BLaER1 treated with 17β-estradiol and CSF1 and Interleukin-3, amounts not matched to agents 10 nM and 100 nM (cell line): ENCODE data around the gene GPR137C.

Experiments
- H3K27ac ChIP-seq, 11 experiments: shearing (Covaris generic); formaldehyde crosslinking; 2 replicates each; pipeline ENCODE4 v1.8.1; 2022
- H3K27me3 ChIP-seq, 11 experiments: shearing (Covaris generic); formaldehyde crosslinking; 2 replicates each; pipeline ENCODE4 v1.8.1; 2022
- H3K36me3 ChIP-seq, 11 experiments: shearing (Covaris generic); formaldehyde crosslinking; 2 replicates each; pipeline ENCODE4 v1.8.1; 2022
- H3K4me1 ChIP-seq, 10 experiments: shearing (Covaris generic); formaldehyde crosslinking; 2 replicates each; pipeline ENCODE4 v1.8.1; 2022
- H3K4me2 ChIP-seq, 11 experiments: shearing (Covaris generic); formaldehyde crosslinking; 2 replicates each; pipeline ENCODE4 v1.8.1; 2022
- H3K4me3 ChIP-seq, 10 experiments: shearing (Covaris generic); formaldehyde crosslinking; 2 replicates each; pipeline ENCODE4 v1.8.1; 2022
- H3K9ac ChIP-seq, 11 experiments: shearing (Covaris generic); formaldehyde crosslinking; 2 replicates each; pipeline ENCODE4 v1.8.1; 2022
- H3K9me3 ChIP-seq, 11 experiments: shearing (Covaris generic); formaldehyde crosslinking; replicated peaks in 1 of 11; 2 replicates each; pipeline ENCODE4 v1.8.1; 2022
- H4K20me1 ChIP-seq, 11 experiments: shearing (Covaris generic); formaldehyde crosslinking; 2 replicates each; pipeline ENCODE4 v1.8.1; 2022
- Cebpa-rat ChIP-seq, 11 experiments: shearing (Covaris generic); IDR thresholded peaks; 2 replicates each; pipeline ENCODE4 v1.8.1; 2022

Gene GPR137C

DNA sequence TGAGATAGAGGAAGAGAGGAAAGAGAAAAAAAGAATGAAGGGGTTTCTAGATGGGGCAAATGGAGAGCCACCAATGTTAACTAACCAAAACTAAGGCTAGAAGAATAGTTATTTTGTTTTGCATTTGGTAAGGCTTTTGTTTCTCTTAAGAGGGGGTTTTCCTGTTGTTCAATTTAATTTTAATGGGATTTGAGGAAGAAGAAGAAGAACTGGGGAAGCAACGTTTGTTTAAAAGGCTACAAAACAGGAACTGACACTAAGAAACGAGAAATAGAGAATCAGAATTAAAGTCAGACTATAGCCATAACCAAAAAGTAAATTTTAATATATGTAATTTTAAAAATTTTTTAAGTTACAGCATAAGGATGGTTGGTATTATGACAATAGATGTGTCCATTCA lies 14.0 kb upstream of the GPR137C start:
- no peaks in the 10 kb centered on the region for H3K9me3 ChIP-seq
- H3K36me3 ChIP-seq = peaks cover 25 to 85% (median 55%) of the 10 kb centered on the region in 11 experiments
- H3K4me1 ChIP-seq = peaks cover 0 to 24% (median 0%) of the 10 kb centered on the region in 10 experiments; a peak in 6 of 20 replicates
- H3K9ac ChIP-seq = no peak overlapping the region
- no peak overlapping the region for H3K27ac ChIP-seq
- no peaks in the 10 kb centered on the region for H4K20me1 ChIP-seq
- peak overlapping the region in 3 of 11 experiments; percentile 2 to 72 (median 57); a peak in 6 of 22 replicates for H3K4me2 ChIP-seq
- H3K4me3 ChIP-seq = no peak overlapping the region
- no peaks in the 10 kb centered on the region for H3K27me3 ChIP-seq
- no peak for TF ChIP-seq Cebpa-rat (IDR thresholded peaks at IDR 0.05)

DNA sequence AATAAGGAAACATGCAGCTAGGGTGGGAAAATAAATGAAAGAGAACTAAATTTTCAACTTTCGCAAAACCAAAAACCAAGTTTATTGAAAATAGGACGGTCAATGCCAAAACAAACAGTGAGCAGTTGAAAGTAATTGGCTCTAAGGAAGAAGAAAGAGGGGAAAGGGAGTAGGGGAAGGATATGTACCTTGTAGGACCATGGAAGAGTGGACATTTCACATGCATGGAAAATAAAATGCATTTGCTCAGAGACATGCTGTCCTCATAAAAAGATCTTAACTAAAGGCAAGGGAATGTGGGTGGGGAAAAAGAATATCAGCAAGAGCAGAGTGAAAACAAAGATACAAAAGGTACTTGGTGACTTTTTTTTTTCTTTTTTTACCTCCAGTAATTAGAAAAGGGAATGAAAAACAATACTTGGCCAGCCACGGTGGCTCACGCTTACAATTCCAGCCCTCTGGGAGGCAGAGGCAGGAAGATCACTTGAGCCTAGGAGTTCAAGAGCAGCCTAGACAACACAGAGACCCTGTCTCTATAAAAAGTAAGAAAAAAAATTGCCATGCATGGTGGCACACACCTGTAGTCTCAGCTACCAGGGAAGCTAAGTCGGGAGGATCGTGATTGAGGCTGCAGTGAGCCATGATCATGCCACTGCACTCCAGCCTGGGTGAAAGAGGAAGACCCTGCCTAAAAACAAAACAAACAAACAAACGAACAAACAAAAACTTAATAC lies 6.9 kb upstream of the GPR137C start:
- Histone ChIP-seq H4K20me1 (peaks cover 0 to 5% (median 0%) of the 10 kb centered on the region in 11 experiments; a peak in 2 of 22 replicates), H3K36me3 (peaks cover 0 to 32% (median 10%) of the 10 kb centered on the region in 11 experiments; a peak in 12 of 22 replicates), H3K27me3 (no peaks in the 10 kb centered on the region), H3K4me1 (peaks cover 8 to 24% (median 18%) of the 10 kb centered on the region in 10 experiments), H3K9me3 (no peaks in the 10 kb centered on the region), H3K9ac (no peak overlapping the region), H3K4me2 (peak overlapping the region in 9 of 11 experiments; percentile 7 to 41 (median 14); a peak in 11 of 22 replicates), H3K4me3 (no peak overlapping the region), H3K27ac (no peak overlapping the region)
- TF ChIP-seq Cebpa-rat (IDR thresholded peaks at IDR 0.05) = no peak

DNA sequence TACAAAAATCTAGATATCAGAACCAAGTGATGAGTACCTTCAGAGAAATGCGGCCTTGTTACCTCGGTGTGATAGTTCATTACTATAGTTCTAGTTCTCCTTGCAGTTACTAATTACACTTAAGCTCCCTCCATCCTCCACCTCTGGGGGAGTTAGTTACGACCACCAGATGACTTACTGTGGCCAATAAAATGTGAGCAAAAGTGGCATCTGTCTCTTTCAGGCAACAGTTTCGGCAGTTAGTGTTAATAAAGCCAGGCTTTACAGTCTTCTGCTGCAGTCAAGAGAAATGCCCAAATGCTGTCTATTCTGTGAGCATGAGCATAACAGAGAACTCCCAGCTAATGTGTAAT lies 6.3 kb upstream of the GPR137C start:
- TF ChIP-seq Cebpa-rat (IDR thresholded peaks at IDR 0.05) = no peak
- Histone ChIP-seq H3K4me1 (peaks cover 13 to 30% (median 24%) of the 10 kb centered on the region in 10 experiments), H3K9me3 (no peaks in the 10 kb centered on the region), H3K36me3 (peaks cover 0 to 27% (median 7%) of the 10 kb centered on the region in 11 experiments; a peak in 11 of 22 replicates), H3K4me3 (no peak overlapping the region), H4K20me1 (peaks cover 0 to 7% (median 0%) of the 10 kb centered on the region in 11 experiments; a peak in 3 of 22 replicates), H3K27ac (no peak overlapping the region), H3K27me3 (no peaks in the 10 kb centered on the region), H3K4me2 (peak overlapping the region in 7 of 11 experiments; percentile 12 to 41 (median 20); a peak in 10 of 22 replicates), H3K9ac (no peak overlapping the region; a peak in 1 of 22 replicates)

DNA sequence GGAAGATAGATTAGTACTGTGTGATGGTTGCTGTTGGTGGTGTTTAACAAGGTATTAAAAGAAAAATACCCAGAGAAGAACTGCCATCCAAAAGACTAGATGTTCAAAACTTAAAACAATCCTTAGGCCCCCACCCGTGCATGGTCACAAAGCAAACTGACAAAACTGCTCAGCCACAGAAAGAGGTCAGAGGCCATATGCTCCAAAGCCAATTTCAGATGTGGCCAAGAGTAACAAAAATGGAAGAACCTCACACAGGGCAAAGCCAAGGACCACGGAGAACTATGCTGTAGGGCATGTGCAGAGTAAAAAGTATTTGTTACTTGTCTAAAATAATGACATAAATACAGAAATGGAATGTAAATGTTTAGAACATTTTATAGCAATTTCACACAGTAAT lies 5.6 kb upstream of the GPR137C start:
- Histone ChIP-seq H3K9me3 (no peaks in the 10 kb centered on the region), H3K4me1 (peaks cover 16 to 31% (median 26%) of the 10 kb centered on the region in 10 experiments), H3K4me2 (no peak overlapping the region), H3K9ac (no peak overlapping the region), H4K20me1 (peaks cover 0 to 7% (median 0%) of the 10 kb centered on the region in 11 experiments; a peak in 3 of 22 replicates), H3K36me3 (peaks cover 0 to 20% (median 7%) of the 10 kb centered on the region in 11 experiments; a peak in 8 of 22 replicates), H3K4me3 (no peak overlapping the region), H3K27ac (no peak overlapping the region), H3K27me3 (no peaks in the 10 kb centered on the region)
- no peak for TF ChIP-seq Cebpa-rat (IDR thresholded peaks at IDR 0.05)

DNA sequence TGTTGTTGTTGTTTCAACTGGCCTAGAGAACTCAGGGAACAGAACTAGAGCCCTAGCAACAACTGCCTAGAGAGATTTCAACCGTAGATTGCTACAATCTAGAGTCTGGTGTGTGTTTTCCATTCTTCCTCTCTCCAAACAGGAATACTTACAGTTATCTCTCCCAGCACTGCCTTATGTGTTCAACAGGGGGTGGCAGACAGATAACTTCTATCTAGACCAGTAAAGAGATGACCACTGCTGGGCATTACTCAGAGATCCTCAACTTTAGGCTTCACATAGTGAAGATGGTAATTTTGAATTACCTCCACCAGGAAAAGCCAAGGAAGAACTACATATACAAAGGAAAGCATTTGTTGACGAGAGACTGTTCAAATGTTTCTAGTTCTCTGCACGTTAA lies 5.1 kb upstream of the GPR137C start:
- H3K9ac ChIP-seq = no peak overlapping the region
- H3K4me2 ChIP-seq = no peak overlapping the region

DNA sequence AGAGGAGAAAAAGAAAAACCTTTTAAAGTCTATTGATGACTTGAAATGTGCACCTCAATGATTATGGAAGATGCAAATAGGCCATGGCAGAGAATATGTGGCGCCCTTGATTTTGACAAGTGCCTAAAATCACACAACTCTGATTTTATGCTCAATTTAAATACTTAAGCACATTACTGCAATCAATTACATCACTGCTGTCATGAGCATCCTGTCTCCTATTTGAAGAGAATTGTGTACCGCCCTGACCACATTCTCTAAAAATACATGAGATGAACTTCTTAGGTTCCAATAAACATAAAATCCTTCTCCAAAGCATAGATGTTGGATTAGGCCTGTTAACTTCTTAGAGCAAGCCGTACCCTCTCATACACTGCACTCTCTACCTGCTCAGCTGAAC lies 2.0 kb upstream of the GPR137C start:
- no peak for TF ChIP-seq Cebpa-rat (IDR thresholded peaks at IDR 0.05)
- H3K9ac ChIP-seq = peak overlapping the region in 9 of 11 experiments; percentile 80 to 85 (median 83); a peak in 16 of 22 replicates
- H3K4me2 ChIP-seq = peak overlapping the region; percentile 72 to 98 (median 88)
- peaks cover 0 to 7% (median 0%) of the 10 kb centered on the region in 11 experiments; a peak in 3 of 22 replicates for H4K20me1 ChIP-seq
- H3K9me3 ChIP-seq = no peaks in the 10 kb centered on the region
- H3K4me1 ChIP-seq = peaks cover 27 to 41% (median 36%) of the 10 kb centered on the region in 10 experiments
- H3K27me3 ChIP-seq = no peaks in the 10 kb centered on the region
- H3K36me3 ChIP-seq = peaks cover 0 to 16% (median 0%) of the 10 kb centered on the region in 11 experiments; a peak in 3 of 22 replicates
- peak overlapping the region in 5 of 11 experiments; percentile 19 to 79 (median 74); a peak in 3 of 22 replicates for H3K27ac ChIP-seq
- peak overlapping the region in 8 of 10 experiments; percentile 73 to 85 (median 80); a peak in 13 of 20 replicates for H3K4me3 ChIP-seq

More for the DNA sequence above, 5.1 kb upstream of the GPR137C start:
- no peak overlapping the region for H3K4me3 ChIP-seq
- H3K27me3 ChIP-seq = no peaks in the 10 kb centered on the region
- no peak overlapping the region for H3K27ac ChIP-seq
- TF ChIP-seq Cebpa-rat (IDR thresholded peaks at IDR 0.05) = no peak
- H3K9me3 ChIP-seq = no peaks in the 10 kb centered on the region
- peaks cover 16 to 31% (median 26%) of the 10 kb centered on the region in 10 experiments for H3K4me1 ChIP-seq
- H3K36me3 ChIP-seq = peaks cover 0 to 16% (median 4%) of the 10 kb centered on the region in 11 experiments; a peak in 5 of 22 replicates
- peaks cover 0 to 7% (median 0%) of the 10 kb centered on the region in 11 experiments; a peak in 3 of 22 replicates for H4K20me1 ChIP-seq

DNA sequence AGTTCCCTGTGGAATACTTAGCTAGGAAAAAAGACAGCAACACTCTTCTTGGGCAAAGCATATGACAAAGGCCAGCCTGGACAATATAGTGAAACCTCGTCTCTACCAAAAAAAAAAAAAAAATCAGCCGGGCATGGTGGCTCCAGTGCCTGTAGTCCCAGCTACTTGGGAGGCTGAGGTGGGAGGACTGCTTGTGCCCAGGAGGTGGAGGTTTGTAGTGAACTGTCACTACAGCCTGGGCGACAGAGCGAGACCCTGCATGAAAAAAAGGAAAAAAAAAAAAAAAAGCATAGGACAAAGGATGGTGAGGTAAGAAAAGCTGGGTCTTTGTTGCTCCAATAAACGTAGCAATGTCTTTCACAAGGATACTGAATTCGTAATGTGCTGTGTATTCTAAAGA lies 1.4 kb upstream of the GPR137C start:
- Histone ChIP-seq H4K20me1 (peaks cover 0 to 7% (median 0%) of the 10 kb centered on the region in 11 experiments; a peak in 3 of 22 replicates), H3K9ac (peak overlapping the region; percentile 80 to 86 (median 83); a peak in 21 of 22 replicates), H3K4me2 (peak overlapping the region; percentile 72 to 98 (median 88)), H3K27me3 (no peaks in the 10 kb centered on the region), H3K4me3 (peak overlapping the region; percentile 69 to 85 (median 79); a peak in 19 of 20 replicates), H3K36me3 (peaks cover 0 to 16% (median 0%) of the 10 kb centered on the region in 11 experiments; a peak in 3 of 22 replicates), H3K4me1 (peaks cover 22 to 36% (median 32%) of the 10 kb centered on the region in 10 experiments), H3K27ac (peak overlapping the region in 9 of 11 experiments; percentile 19 to 82 (median 77); a peak in 15 of 22 replicates), H3K9me3 (no peaks in the 10 kb centered on the region)
- no peak for TF ChIP-seq Cebpa-rat (IDR thresholded peaks at IDR 0.05)

DNA sequence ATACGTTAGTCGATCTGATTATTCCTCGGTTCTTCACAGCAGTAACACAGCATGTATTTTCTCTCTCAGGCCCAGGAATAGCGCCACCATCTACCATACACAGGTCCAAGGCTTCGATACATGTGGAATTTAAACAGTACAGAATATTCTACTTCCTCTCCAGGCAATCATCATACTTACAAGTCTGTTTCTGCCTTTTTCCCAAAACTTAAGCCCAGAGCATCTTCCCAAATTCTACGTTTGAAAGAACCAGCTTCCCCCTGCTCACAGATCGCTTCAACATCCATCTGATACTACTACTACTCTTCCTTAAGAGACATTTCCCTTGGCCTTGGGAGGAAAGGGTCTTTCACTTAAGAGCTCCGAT lies 957 bp upstream of the GPR137C start:
- Histone ChIP-seq H3K27me3 (no peaks in the 10 kb centered on the region), H3K9ac (peak overlapping the region; percentile 80 to 86 (median 83)), H3K4me3 (peak overlapping the region; percentile 69 to 85 (median 79)), H3K36me3 (peaks cover 0 to 16% (median 0%) of the 10 kb centered on the region in 11 experiments; a peak in 3 of 22 replicates), H3K9me3 (no peaks in the 10 kb centered on the region), H3K27ac (peak overlapping the region; percentile 46 to 82 (median 77); a peak in 21 of 22 replicates), H3K4me2 (peak overlapping the region; percentile 72 to 98 (median 88)), H3K4me1 (peaks cover 21 to 35% (median 30%) of the 10 kb centered on the region in 10 experiments), H4K20me1 (peaks cover 0 to 7% (median 0%) of the 10 kb centered on the region in 11 experiments; a peak in 3 of 22 replicates)
- no peak for TF ChIP-seq Cebpa-rat (IDR thresholded peaks at IDR 0.05)
